PFSK-1 (cell line): ENCODE data around the gene INO80C.

Experiments
- POLR2AphosphoS5 ChIP-seq: IDR thresholded peaks from 2 replicates; pipeline ENCODE4 v1.6.1; 2012; ENCODE audit warnings: low read depth, mild to moderate bottlenecking, control low read depth, low read length, moderate library complexity
- TAF1 ChIP-seq: IDR thresholded peaks from 2 replicates; pipeline ENCODE4 v1.6.1; 2012; ENCODE audit warnings: low read length, control low read depth, borderline replicate concordance; ENCODE audit not compliant: insufficient read depth

GRCh38 chr18:35451032-35451431 is 46.7 kb downstream of the INO80C start:
- TF ChIP-seq TAF1 (no peak), POLR2AphosphoS5 (no peak)
